IMR-90 (cell line): ENCODE measurements around the gene SEMA3C. TPM values are rescaled to one million over a fixed set of nuclear protein-coding genes. Genes with fewer than 3 reads are reported as not detected.

ENCODE experiments used
- ATAC-seq: fragments of 200-7000 bp; cut with Tn5 transposase; 2 replicates; pipeline ENCODE4 v1.9.1; 2020; ENCODE audit warnings: low read depth, mild to moderate bottlenecking, moderate library complexity
- BruUV-seq: library from RNA; stranded (reverse); fragments of 400-500 nt; replicated peaks from 2 replicates; lab custom pipeline; 2021; lab: Mats Ljungman, UMichigan
- CTCF ChIA-PET: fragments of 300-600 bp; formaldehyde crosslinking; extraction: SDS; loops from one replicate; lab custom pipeline; 2021; ENCODE audit warnings: antibody characterized with exemption; lab: Yijun Ruan, JAX
- POLR2A ChIA-PET: fragments of 300-600 bp; sonication (Branson Sonifier 250); formaldehyde crosslinking; loops from one replicate; lab custom pipeline; 2022; ENCODE audit warnings: antibody characterized with exemption; ENCODE audit not compliant: unreplicated experiment; lab: Charles Lee
- DNase-seq: peaks from one replicate; pipeline ENCODE4 v3.0.0; 2013
- H2AFZ ChIP-seq: replicated peaks from 2 replicates; pipeline ENCODE3; 2013; ENCODE audit warnings: low read length, mild to moderate bottlenecking; ENCODE audit not compliant: poor library complexity
- H2AK5ac ChIP-seq: 2 replicates; pipeline ENCODE4 v1.6.1; 2013; ENCODE audit warnings: low read depth, low read length, inconsistent platforms
- H2AK9ac ChIP-seq: replicated peaks from 2 replicates; pipeline ENCODE3; 2013; ENCODE audit warnings: mild to moderate bottlenecking, low read depth, low read length, moderate library complexity; ENCODE audit not compliant: poor library complexity
- H2BK120ac ChIP-seq: 2 replicates; pipeline ENCODE4 v1.6.1; 2013; ENCODE audit warnings: low read depth, low read length, inconsistent platforms
- H2BK15ac ChIP-seq: 3 replicates; pipeline ENCODE4 v1.6.1; 2013; ENCODE audit warnings: low read depth, low read length, inconsistent platforms
- H2BK20ac ChIP-seq: 2 replicates; pipeline ENCODE4 v1.6.1; 2013; ENCODE audit warnings: low read depth, mild to moderate bottlenecking, inconsistent platforms, low read length, moderate library complexity
- H2BK5ac ChIP-seq: 2 replicates; pipeline ENCODE4 v1.6.1; 2013; ENCODE audit warnings: mild to moderate bottlenecking, low read depth, low read length, inconsistent platforms; ENCODE audit not compliant: poor library complexity, severe bottlenecking
- H3K14ac ChIP-seq: replicated peaks from 2 replicates; pipeline ENCODE4 v1.6.1; 2013; ENCODE audit warnings: low read depth, low read length, inconsistent platforms
- H3K18ac ChIP-seq: 2 replicates; pipeline ENCODE4 v1.6.1; 2013; ENCODE audit warnings: low read depth, low read length, control low read depth
- H3K23ac ChIP-seq: 2 replicates; pipeline ENCODE4 v1.6.1; 2013; ENCODE audit warnings: low read depth, low read length, inconsistent platforms
- H3K27ac ChIP-seq: 2 replicates; pipeline ENCODE4 v1.5.1; 2013; ENCODE audit warnings: mild to moderate bottlenecking, control low read depth, low read length; ENCODE audit not compliant: insufficient read depth
- H3K27me3 ChIP-seq: 2 replicates; pipeline ENCODE4 v1.6.1; 2013; ENCODE audit warnings: low read length; ENCODE audit not compliant: control insufficient read depth, insufficient read depth
- H3K36me3 ChIP-seq: 2 replicates; pipeline ENCODE4 v1.6.1; 2013; ENCODE audit warnings: low read length, mixed read lengths; ENCODE audit not compliant: control insufficient read depth, insufficient read depth
- H3K4ac ChIP-seq: 2 replicates; pipeline ENCODE4 v1.6.1; 2013; ENCODE audit warnings: low read depth, low read length, inconsistent platforms
- H3K4me1 ChIP-seq: 2 replicates; pipeline ENCODE4 v1.6.1; 2013; ENCODE audit warnings: low read length, mixed read lengths; ENCODE audit not compliant: control insufficient read depth, insufficient read depth
- H3K4me2 ChIP-seq: 2 replicates; pipeline ENCODE4 v1.6.1; 2013; ENCODE audit warnings: low read depth, mild to moderate bottlenecking, control low read depth, low read length, moderate library complexity
- H3K4me3 ChIP-seq: 2 replicates; pipeline ENCODE4 v1.5.1; 2013; ENCODE audit warnings: low read depth, mild to moderate bottlenecking, control low read depth, low read length, moderate library complexity; ENCODE audit not compliant: insufficient read depth
- H3K56ac ChIP-seq: 2 replicates; pipeline ENCODE4 v1.6.1; 2013; ENCODE audit warnings: low read length, inconsistent platforms; ENCODE audit not compliant: insufficient read depth; ENCODE audit errors: extremely low read depth
- H3K79me1 ChIP-seq, 2 experiments: 2 replicates each; pipeline ENCODE4 v1.6.1; 2013; ENCODE audit warnings: low read length in 2 of 2, inconsistent platforms in 1 of 2, low read depth in 1 of 2
- H3K9ac ChIP-seq: 2 replicates; pipeline ENCODE4 v1.6.1; 2013; ENCODE audit warnings: low read depth, low read length, control low read depth
- H3K9me1 ChIP-seq: 2 replicates; pipeline ENCODE4 v1.6.1; 2013; ENCODE audit warnings: low read length, inconsistent platforms; ENCODE audit not compliant: insufficient read depth
- H3K9me3 ChIP-seq: 2 replicates; pipeline ENCODE4 v1.6.1; 2013; ENCODE audit warnings: low read length; ENCODE audit not compliant: control insufficient read depth, insufficient read depth
- H4K20me1 ChIP-seq: 2 replicates; pipeline ENCODE4 v1.6.1; 2013; ENCODE audit warnings: low read length, inconsistent platforms; ENCODE audit not compliant: insufficient read depth
- H4K5ac ChIP-seq: 2 replicates; pipeline ENCODE4 v1.6.1; 2013; ENCODE audit warnings: mild to moderate bottlenecking, low read depth, low read length, control low read depth
- H4K8ac ChIP-seq, 2 experiments: 2 replicates each; pipeline ENCODE4 v1.6.1; 2013; ENCODE audit warnings: low read depth in 2 of 2, low read length in 2 of 2, control low read depth in 1 of 2, inconsistent platforms in 1 of 2
- H4K91ac ChIP-seq: 2 replicates; pipeline ENCODE4 v1.6.1; 2013; ENCODE audit warnings: low read depth, low read length, inconsistent platforms; ENCODE audit not compliant: insufficient read depth
- BHLHE40 ChIP-seq: fragments of 150-350 bp; IDR thresholded peaks from 2 replicates; pipeline ENCODE4 v1.6.1; 2016; ENCODE audit warnings: mild to moderate bottlenecking, low read depth, low read length
- MAZ ChIP-seq: IDR thresholded peaks from 2 replicates; pipeline ENCODE4 v1.6.1; 2012; ENCODE audit warnings: low read depth, mild to moderate bottlenecking, low read length, improper control_type of control experiment, moderate library complexity, borderline replicate concordance
- MXI1 ChIP-seq: IDR thresholded peaks from 2 replicates; pipeline ENCODE4 v1.6.1; 2012; ENCODE audit warnings: low read depth, mild to moderate bottlenecking, low read length, moderate library complexity, borderline replicate concordance
- NFE2L2 ChIP-seq: fragments of 150-350 bp; IDR thresholded peaks from 2 replicates; pipeline ENCODE4 v1.6.1; 2016; ENCODE audit warnings: low read depth, mild to moderate bottlenecking, low read length
- RAD21 ChIP-seq: IDR thresholded peaks from 2 replicates; pipeline ENCODE4 v1.6.1; 2012; ENCODE audit warnings: low read length, improper control_type of control experiment
- RCOR1 ChIP-seq: IDR thresholded peaks from 2 replicates; pipeline ENCODE4 v1.6.1; 2012; ENCODE audit warnings: mild to moderate bottlenecking, low read length, improper control_type of control experiment; ENCODE audit not compliant: insufficient replicate concordance
- RFX5 ChIP-seq: IDR thresholded peaks from 2 replicates; pipeline ENCODE4 v1.8.0; 2012; ENCODE audit warnings: low read depth, mild to moderate bottlenecking, low read length, moderate library complexity
- SMC3 ChIP-seq: fragments of 150-350 bp; IDR thresholded peaks from 2 replicates; pipeline ENCODE4 v1.6.1; 2016; ENCODE audit warnings: low read depth, mild to moderate bottlenecking, antibody characterized with exemption, low read length, moderate library complexity
- WGBS, 2 experiments: methylation state at CpG; one replicate each; pipeline versions ENCODE4 v1.1.5 to v1.1.7; 2013; ENCODE audit warnings: missing lambda C conversion rate in 2 of 2; ENCODE audit not compliant: insufficient read length in 1 of 2; ENCODE audit errors: extremely low coverage in 2 of 2; 5-methylcytosine and 5-hydroxymethylcytosine counted together
- dilution Hi-C: fragments of 300-500 bp; cut with HindIII; formaldehyde crosslinking; loops from one replicate; pipeline ENCODE4 v1.14.3; 2018; ENCODE audit warnings: low sequenced_read_pairs; ENCODE audit not compliant: unreplicated experiment
- in situ Hi-C: fragments of 300-500 bp; cut with MboI; formaldehyde crosslinking; loops from 3 replicates; pipeline ENCODE4 v1.14.3; 2019; ENCODE audit warnings: low sequenced_read_pairs, inconsistent platforms, mixed read lengths
- intact Hi-C: fragments of 100-400 bp; cut with micrococcal nuclease; formaldehyde crosslinking; loops from 2 replicates; pipeline ENCODE4 v1.10.0; 2022
- polyA plus RNA-seq, 3 experiments: library from polyadenylated mRNA; depleted of rRNA; stranded (reverse); fragments of >200 nt; gene quantifications; 2 replicates each; pipeline ENCODE4 v1.2.3, GENCODE V29; 2012; ENCODE audit warnings: low replicate concordance in 1 of 3
- total RNA-seq: library from RNA; depleted of rRNA; stranded (reverse); fragments of >200 nt; gene quantifications from 2 replicates; pipeline ENCODE4 v1.2.3, GENCODE V29; 2012
- TF ChIP-seq, protein P1 (sequence below): conservative IDR thresholded peaks from 2 replicates; pipeline ENCODE4 v1.5.1; 2012; ENCODE audit warnings: mild to moderate bottlenecking, low read depth, low read length, improper control_type of control experiment

The SEMA3C gene
- total and polyA plus RNA-seq, 2 of the 4 experiments (the other 2 are of a cell fraction), result 21.2 to 97.1 TPM

DNA sequence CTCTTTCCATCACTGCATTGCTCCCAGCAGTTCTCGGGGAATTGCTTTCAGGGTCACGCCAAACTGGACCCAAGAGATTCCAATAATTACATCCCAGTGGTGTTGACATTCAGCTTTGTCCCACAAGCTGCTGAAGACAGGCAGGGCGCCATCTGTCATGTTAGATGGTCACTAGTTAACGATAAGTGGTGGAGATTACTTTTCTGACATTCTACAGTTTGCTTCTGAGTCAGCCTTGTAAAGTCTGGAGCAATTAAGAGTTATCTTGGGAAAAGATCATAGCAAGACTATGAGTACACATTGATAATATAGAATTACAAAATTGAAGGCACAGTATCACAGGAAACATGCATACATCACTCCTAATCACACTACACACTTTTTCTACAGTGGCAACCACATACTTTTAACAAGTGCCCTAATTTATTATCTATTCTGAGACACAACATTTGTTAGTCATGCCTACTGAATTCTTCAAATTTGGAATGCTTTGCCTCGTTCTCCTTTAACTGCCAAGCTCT is 41.9 kb downstream of the SEMA3C start (continued):
- no peak for TF ChIP-seq SMC3

DNA sequence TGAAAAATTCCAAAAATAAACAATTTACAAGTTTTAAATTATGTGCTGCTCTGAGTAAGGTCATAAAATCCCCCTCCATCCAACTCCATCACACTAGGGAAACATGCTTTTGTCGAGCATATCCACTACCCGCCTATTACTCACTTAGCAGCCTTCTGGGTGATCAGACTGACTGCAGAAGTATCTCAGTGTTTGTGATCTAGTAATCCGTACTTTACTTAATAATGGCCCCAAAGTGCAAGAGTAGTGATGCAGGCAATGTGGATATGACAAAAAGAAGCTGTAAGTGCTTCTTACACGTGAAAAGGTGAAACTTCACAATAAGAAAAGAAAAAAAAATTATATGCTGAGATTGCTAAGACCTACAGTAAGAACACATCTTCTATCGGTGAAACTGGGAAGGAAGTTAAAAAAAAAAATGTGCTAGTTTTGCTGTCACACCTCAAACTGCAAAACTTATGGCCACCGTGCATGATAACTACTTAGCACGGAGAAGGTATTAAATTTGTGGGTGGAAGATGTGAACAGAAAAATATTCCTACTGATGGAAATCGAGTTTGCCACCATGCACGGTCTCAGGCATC is 43.2 kb downstream of the SEMA3C start:
- Histone ChIP-seq H3K4me2 (no peak overlapping the region), H2BK20ac (no peak overlapping the region), H3K23ac (no peak overlapping the region), H3K18ac (no peak overlapping the region), H3K27ac (no peak overlapping the region), H3K9me3 (no peaks in the 10 kb centered on the region), H2AFZ (no peak overlapping the region), H3K4me1 (peaks cover 4% of the 10 kb centered on the region), H4K20me1 (no peaks in the 10 kb centered on the region), H4K91ac (no peak overlapping the region), H2BK15ac (no peak overlapping the region), H3K4me3 (no peak overlapping the region), H3K4ac (no peak overlapping the region), H2AK5ac (no peak overlapping the region), H4K5ac (no peak overlapping the region), H3K79me1 (peaks cover 7 to 17% of the 10 kb centered on the region in 2 experiments; a peak in 3 of 4 replicates), H2BK120ac (no peak overlapping the region), H2AK9ac (no peak overlapping the region), H4K8ac (no peak overlapping the region), H3K56ac (no peak overlapping the region), H3K27me3 (no peaks in the 10 kb centered on the region), H3K14ac (no peak overlapping the region), H3K36me3 (no peaks in the 10 kb centered on the region; the same call in 1 of the 2 replicates), H2BK5ac (no peak overlapping the region), H3K9me1 (peaks cover 6% of the 10 kb centered on the region), H3K9ac (no peak overlapping the region)
- DNase-seq, result no peak
- CTCF ChIA-PET, result no interaction called here
- in situ Hi-C loops, result no loop called here
- POLR2A ChIA-PET, result no interaction called here
- intact Hi-C loops, result no loop called here
- BruUV-seq, result no TSS peak
- no peak for ATAC-seq
- WGBS, 2 experiments, result no CpG with 5 or more reads among the region's 9 CpGs
- TF ChIP-seq MXI1 (no peak), RAD21 (no peak), NFE2L2 (no peak), RFX5 (no peak), RCOR1 (no peak), MAZ (no peak), BHLHE40 (no peak)
- TF ChIP-seq, protein P1, sequence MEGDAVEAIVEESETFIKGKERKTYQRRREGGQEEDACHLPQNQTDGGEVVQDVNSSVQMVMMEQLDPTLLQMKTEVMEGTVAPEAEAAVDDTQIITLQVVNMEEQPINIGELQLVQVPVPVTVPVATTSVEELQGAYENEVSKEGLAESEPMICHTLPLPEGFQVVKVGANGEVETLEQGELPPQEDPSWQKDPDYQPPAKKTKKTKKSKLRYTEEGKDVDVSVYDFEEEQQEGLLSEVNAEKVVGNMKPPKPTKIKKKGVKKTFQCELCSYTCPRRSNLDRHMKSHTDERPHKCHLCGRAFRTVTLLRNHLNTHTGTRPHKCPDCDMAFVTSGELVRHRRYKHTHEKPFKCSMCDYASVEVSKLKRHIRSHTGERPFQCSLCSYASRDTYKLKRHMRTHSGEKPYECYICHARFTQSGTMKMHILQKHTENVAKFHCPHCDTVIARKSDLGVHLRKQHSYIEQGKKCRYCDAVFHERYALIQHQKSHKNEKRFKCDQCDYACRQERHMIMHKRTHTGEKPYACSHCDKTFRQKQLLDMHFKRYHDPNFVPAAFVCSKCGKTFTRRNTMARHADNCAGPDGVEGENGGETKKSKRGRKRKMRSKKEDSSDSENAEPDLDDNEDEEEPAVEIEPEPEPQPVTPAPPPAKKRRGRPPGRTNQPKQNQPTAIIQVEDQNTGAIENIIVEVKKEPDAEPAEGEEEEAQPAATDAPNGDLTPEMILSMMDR, result no peak
- dilution Hi-C loops, result no loop called here
